Choroid plexus epithelial cell (primary cell): ENCODE data around the gene ACSL5.

Experiments used
- DNase-seq: peaks from one replicate; pipeline ENCODE4 v3.0.0-alpha.2; 2010; ENCODE audit warnings: low read depth
- H3K4me3 ChIP-seq: 2 replicates; pipeline ENCODE4 v1.5.1; 2011; ENCODE audit warnings: low read depth, mild to moderate bottlenecking, control low read depth, low read length, moderate library complexity
- CTCF ChIP-seq: conservative IDR thresholded peaks from 2 replicates; pipeline ENCODE4 v1.5.1; 2011; ENCODE audit warnings: low read depth, mild to moderate bottlenecking, control low read depth, inconsistent platforms, low read length, moderate library complexity

Gene ACSL5

GRCh38 chr10:112475575-112476218, 101.8 kb downstream of the ACSL5 start:
- DNase-seq = peak; percentile 39
- H3K4me3 ChIP-seq = no peak overlapping the region
- peak; percentile 51 for TF ChIP-seq CTCF
